Measurements from ENCODE around the gene SRP19.
"Not testable (repeated sequence)": the region's sequence is repeated elsewhere in the genome, so short reads cannot be mapped to it uniquely, and the experiment has no call there.

SRP19 gene

DNA sequence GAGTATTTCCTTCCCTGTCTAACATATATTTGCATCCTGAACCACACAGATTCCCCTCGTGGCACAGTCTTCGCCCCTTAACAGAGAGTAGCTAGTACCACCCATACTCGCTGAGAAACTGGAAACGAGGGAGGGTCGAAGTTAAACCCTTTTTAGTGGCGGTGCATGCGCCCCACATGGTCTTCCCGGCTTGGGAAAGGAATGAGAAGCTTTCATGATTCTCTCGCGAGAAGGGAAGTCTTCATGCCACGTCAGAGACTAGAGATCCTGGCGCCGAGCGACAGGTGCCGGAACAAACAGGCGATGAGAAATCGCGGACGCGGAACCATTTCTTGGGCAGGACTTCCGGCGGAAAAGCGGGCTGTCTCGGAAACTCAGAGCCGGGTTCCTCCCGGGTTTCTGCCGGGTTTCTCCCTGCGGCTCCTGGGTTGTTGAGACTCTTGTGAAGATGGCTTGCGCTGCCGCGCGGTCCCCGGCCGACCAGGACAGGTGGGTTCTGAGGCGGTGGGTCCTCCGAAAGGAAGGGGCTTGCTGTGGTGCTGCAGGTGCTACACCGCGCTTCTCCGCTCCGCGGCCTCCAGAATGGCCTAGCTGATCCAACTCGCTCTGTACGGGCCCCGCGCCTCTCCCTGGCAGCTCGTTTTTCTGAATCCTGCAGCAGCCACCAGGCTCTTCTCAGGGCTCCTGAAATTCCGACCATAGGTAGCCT is at the start of gene SRP19:
Gene SRP19 (plus strand): TSS at position 359 of the 709 bp plus-strand sequence. CDS start 90 bp downstream, at position 449.
- DNase-seq (ENCODE audit: low read depth) = peak; percentile 79

DNA sequence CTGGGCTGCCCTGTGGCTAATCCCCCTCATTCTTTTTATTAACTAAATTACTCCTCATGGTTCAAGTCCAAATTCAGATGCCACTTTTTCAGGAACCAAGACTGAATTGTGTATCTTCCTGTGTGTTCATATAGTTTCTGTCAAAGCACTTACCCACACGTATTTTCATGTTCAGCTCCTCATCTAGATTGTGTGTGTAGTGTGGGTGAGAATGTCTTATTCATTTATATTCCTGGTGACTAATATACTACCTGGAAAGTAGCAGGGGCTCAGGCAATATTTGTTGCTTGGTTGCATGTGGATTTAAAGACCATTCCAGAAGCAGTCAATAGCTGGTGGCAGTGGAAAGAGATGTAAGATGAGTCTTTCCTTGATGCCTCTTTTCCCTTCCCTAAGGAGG is 48.5 kb upstream of the SRP19 start:
- no peak for DNase-seq (ENCODE audit: low read depth)

DNA sequence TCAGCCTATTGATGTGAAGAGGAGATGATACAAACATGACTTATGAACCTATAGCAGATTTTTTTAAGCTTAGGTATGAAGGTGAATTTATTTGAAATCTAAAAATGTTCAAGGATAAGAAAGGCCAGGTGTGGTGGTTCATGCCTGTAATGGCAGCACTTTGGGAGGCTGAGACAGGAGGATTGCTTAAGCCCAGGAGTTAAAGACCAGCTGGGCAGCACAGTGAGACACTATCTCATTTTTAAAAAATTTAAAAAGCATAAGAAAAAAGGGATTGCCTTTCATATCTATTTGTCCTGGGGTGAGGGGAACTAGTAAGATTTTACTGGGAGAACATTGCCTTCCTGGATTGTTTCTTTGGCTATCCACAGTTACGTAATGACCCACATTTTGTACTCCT is 40.8 kb upstream of the SRP19 start:
- DNase-seq (ENCODE audit: low read depth) = no peak

DNA sequence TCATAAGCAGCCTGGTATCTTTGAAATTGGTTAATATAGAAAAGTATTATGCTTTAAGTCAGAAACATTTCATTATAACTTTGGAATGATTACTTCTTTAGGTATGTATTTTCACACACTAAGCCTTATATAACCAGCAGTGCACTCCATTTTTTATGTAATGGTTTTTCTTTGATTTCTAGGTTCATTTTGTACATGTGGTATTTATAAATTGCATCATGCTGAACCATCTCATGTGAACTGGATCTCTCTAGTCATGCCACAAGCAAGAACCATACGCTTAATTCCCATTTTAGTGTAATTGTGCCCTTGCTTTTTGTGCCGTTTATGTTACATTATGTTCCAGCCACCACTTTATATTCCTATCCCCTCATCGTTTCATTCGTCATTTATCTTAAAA is 38.6 kb upstream of the SRP19 start:
- DNase-seq (ENCODE audit: low read depth) = no peak

DNA sequence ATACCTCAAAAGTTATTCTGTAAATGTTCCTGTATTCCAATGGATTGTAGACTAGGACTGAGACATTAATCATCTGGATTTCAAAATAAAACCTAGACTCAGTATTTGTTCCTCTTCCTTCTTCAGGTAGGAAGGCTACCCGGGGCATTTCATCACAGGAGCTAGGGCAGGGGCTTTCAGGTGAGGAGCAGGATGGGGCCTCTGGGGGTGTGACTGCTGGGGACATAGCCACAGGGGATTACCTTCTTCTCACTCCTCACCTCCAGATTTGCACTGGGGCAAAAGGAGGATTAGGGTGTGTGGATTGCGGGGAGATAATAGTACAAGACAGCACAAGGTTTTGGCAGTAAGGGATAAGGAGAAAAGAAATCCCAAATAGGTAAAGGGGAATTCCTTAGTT is 37.9 kb upstream of the SRP19 start:
- no peak for DNase-seq (ENCODE audit: low read depth)

DNA sequence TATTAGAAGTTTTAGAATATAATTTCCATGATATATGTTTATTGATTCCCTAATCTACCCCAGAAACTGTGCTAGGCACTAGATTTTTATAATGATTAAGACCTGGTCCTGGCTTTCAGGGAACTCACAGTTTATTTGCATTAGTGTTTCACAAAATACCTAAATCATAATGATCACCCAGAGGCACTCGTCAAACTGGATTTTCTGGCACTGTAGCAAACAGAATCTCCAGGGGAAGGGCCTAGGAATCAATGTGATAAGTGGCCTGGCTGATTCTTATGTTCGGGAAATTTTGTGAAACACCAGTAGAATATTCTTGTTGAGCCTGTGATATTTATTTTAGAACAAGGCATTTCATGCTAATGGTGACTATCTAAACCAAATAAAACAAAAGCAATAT is 37.4 kb upstream of the SRP19 start:
- no peak for DNase-seq (ENCODE audit: low read depth)

DNA sequence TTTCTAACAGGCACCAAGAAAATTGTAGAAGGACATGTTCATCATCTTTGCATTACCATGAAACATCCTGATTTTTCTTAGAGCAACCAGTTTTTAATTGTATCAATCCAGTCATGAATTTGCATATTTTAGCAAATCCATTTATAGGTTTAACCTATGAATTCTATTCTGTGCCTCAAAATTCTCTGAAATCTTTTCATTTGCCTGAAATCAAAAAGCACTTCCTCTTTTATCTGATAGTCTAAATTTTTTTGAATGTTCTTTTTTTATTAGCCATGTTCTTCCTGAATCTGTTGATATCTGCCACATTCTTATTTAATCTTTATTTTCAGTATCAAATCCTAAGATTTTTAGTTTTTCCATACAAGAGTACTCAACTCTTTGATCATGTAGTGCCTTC is 36.9 kb upstream of the SRP19 start:
- no peak for DNase-seq (ENCODE audit: low read depth)

DNA sequence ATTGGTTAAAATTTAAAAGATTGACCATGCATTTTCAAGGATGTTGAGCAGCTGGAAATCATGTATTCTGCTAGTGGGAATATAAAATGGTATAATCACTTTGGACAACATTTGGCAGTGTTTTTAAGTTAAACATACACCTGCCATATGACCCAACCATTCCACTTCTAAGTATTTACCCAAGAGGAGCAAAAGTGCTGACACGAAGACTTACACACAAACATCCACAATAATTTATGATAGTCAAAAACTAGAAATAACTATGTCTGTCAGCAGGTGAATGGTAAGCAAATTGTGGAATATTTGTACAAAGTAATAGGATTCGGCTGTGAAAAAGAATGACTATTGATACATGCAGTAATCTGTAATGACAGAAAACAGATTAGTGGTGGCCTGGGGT is 30.7 kb upstream of the SRP19 start:
- DNase-seq (ENCODE audit: low read depth) = no peak

DNA sequence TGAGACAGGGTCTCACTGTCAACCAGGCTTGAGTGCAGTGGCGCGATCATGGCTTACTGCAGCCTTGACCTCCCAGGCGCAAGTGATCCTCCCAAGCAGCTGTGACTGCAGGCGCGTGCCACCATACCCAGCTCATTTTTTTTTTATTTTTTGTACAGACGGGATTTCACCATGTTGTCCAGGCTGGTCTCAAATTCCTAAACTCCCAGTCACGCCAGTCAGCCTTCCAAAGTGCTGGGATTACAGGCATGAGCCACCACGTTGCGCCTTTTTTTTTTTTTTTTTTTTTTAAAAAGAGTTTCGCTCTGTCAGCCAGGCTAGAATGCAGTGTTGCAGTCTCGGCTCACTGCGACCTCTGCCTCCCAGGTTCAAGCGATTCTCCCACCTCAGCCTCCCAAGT is 27.1 kb upstream of the SRP19 start:
- DNase-seq (ENCODE audit: low read depth) = no peak

DNA sequence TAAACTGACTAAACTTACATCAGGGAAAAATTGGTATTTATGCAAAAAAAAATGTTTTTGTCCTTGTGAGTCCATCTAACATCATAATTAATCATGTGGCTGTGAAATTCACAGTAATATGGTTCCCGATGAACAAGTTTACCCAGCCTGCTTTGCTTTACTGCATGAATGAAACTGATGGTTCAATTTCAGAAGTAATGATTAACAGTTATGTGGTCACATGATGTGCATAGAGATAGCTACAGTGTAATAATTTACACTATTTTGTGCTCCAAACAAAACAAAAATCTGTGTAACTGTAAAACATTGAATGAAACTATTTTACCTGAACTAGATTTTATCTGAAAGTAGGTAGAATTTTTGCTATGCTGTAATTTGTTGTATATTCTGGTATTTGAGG is 16.6 kb upstream of the SRP19 start:
- no peak for DNase-seq (ENCODE audit: low read depth)

DNA sequence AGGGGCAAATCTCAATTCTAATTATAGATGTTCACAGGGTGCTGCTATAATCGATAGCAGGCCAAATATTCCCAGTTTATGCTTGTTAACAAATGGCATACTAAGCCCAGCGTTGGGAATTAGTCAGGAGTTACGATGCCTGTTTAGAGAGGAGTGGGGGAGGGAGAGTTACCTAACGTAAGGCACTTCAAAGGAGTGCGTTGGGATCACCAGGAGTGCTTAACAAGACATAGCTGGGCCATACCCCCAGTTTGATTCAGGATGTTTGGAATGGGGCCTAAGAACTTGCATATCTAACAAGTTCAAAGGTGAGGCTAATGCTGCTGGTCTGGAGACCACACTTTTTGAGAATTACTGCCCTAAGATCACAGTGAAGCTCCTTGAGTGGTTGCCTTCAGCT is 14.5 kb upstream of the SRP19 start:
- DNase-seq (ENCODE audit: low read depth) = no peak

DNA sequence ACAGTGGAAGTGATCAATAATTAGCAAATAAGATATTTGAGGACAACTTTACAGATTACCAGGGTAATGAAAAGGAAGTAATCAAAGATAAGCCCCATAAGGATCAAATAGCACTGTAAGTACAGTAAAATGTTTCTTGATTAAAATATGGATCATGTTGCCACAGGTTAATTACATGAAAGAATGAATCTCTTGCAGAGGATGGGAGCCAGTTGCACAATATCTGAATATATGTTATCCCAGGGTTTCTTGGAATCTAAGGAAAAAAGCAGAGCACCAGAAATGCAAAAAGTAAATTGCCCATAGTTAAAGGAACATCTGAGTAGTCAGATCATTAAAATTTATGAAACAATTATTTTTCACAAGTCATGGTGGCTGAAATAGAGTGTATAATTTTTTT is 13.8 kb upstream of the SRP19 start:
- no peak for DNase-seq (ENCODE audit: low read depth)

DNA sequence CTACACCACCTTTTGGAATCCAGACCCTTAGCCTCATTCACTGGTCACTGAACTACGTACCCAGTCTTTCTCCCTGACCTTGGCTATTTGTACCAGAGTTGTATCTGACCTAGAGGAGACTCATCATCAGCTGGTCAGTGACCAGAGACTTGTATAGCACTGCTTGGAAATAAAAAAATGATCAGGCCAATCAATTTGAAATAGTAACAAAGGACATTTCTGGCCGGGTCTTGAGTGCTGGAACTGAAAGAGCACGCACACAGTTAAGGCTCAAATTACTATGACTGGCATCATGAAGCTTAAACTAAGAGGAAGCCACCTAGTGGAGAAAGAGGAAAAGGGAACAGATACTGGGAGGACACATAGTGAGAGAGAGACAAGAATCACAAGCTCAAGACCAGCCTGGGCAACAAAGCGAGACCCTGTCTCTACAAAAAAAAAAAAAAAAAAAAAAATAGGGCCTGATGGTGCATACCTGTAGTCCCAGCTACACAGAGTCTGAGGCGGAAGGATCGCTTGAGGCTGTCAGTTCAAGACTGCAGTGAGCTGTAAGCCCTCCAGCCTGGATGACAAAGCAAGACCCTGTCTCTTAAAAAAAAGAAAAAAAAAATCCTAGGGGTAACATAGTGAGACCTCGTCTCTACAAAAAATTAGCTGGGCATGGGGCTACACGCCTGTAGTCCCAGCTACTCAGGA is 12.8 kb upstream of the SRP19 start:
- DNase-seq (ENCODE audit: low read depth) = no peak

DNA sequence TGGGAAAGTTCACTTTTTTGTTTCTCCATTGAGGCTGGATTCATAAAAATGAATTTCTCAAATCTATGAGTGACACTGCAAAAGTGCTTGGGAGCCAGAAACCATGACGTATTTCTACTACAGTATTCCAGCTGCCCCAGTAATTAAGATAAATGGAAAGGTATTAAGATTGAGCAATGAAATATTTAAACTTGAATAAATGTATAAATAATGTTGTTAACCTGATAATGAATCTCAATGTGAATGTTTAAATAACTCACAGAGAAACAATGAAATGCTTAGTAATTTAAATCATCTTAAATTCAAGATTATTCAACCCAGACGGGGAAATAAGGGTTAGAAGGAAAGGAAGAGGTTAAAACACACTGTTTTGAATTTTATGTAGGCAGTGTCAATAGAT is 11.2 kb upstream of the SRP19 start:
- DNase-seq (ENCODE audit: low read depth) = no peak

DNA sequence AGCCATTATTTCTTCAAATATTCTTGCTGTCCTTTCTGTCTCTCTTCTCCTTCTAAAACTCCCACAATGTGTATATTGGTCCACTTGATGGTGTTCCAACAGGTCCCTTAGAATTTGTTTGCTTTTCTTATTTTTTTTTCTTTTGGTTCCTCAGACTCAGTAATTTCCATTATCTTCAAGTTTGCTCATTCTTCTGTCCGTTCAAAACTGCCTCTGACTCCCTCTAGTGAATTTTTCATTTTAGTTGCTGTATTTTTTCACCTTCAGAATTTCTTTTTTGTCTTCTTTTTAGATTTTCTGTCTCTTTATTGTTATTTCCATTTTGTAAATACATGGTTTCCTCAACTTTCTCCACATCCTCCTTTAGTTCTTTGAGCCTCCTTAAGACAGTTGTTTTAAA is 6.4 kb upstream of the SRP19 start:
- no peak for DNase-seq (ENCODE audit: low read depth)

DNA sequence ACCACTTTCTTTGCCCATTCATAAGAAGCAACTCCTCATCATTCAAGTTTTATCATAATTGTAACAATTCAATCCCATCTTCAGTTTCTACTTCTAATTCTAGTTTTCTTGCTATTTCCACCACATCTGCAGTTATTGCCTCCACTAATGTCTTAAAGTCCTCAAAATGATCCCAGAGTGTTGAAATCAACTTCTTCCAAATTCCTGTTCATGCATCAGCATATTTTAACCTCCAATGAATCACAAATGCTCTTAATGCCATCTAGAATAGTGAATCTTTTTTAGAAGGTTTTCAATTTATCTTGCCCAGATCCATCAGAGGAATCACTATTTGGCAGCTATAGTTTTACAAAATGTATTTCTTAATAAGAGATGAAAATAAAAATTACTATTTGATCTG is 3.2 kb upstream of the SRP19 start:
- DNase-seq (ENCODE audit: low read depth) = no peak

DNA sequence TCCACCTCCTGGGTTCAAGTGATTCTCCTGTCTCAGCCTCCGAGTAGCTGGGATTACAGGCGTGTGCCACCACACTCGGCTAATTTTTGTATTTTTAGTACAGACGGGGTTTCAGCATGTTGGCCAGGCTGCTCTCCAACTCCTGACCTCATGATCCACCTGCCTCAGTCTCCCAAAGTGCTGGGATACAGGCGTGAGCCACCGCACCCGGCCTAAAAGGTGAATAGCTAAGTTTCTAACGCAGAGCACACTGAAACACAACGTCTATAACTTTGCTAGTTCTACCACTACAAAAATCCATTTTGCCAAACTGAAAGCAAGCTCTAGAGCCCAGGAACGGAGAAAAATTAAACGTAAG is 537 bp upstream of the SRP19 start:
- not testable (repeated sequence) for DNase-seq (ENCODE audit: low read depth)

DNA sequence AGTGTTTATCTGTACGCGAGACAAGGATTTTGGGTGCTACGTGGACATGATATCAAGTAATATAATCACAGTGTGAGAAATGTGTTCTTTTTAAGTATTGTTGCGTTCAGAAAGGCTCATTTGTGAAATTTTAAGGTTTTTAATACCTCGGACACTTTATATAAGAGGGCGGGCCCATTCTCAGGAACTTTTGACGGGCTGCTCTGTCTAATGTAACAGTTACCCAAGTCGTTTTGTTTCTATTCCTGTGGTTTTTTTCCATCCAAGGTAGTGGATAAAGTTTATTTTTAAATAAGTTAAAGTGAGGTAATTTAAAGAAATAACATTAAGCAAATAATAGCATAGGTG is 525 bp downstream of the SRP19 start:
- no peak for DNase-seq (ENCODE audit: low read depth)

DNA sequence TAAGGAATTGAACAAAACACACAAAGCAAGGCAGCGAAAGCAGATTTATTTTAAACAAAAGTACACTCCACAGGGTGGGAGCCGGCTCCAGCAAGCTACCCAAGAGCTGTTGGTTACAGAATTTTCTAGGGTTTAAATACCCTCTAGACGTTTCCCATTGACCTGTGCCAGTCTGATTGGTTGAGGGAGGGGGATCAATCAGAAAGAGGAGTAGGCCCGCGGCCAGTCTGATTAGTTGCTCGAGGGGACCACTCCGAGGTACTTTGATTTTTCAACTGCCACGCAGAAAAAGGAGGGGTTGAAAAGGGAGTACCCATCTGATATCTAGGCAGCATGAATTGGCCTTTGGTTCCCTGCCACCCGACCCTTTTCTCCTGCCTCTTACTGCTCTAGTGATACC is 998 bp downstream of the SRP19 start:
- no peak for DNase-seq (ENCODE audit: low read depth)

DNA sequence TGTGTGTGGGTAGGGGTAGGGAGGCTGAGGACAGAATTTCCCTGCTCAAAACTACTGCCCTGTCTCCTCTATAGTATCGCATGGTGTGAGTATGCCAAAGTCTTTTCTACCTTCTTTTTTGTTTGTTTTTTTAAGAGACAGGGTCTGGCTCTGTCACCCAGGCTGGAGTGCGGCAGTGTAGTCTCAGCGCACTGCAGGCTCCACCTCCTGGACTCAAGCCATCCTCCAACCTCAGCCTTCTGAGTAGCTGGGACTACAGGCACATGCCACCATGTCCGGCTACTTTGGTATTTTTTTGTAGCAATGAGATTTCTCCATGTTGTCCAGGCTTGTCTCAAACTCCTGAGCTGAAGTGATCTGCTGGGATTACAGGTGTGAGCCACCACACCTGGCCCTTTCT is 2.5 kb downstream of the SRP19 start:
- no peak for DNase-seq (ENCODE audit: low read depth)

DNA sequence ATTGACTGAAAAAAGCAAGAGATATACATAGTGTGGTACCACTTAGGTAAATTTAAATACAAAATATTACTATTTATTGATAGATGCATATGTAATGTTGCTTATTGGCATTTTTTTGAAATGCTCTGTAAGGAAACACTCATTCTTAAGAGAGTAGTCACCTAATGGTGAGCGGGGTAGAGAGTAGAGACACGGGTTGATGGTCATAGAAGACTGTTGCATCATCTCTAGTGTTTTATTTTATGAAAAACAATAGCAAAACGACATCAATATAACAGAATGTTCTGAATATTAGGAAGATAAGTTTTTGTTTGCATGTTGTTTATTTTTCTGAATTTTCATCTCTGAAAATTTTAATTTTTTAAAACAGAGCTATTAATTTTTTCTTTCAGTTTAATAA is 4.0 kb downstream of the SRP19 start:
- no peak for DNase-seq (ENCODE audit: low read depth)

DNA sequence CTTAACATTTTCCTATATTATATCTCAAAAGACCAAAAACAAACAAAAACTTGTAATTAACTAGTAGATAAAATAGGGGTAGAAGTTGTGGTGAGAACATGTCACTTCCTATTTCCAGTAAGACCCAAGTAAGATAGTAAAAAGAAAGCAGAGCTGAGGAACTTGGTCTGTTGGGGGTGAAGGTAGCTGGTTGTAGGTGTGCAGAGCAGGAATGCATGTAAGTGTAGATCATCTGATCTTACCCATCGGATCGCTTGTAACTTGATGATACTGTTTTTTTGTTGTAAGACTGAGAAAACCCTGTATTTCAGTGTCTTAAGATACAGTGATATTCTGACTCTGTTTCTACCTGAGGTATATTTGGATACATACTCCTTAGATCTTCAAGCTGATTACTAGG is 5.7 kb downstream of the SRP19 start:
- DNase-seq (ENCODE audit: low read depth) = no peak

DNA sequence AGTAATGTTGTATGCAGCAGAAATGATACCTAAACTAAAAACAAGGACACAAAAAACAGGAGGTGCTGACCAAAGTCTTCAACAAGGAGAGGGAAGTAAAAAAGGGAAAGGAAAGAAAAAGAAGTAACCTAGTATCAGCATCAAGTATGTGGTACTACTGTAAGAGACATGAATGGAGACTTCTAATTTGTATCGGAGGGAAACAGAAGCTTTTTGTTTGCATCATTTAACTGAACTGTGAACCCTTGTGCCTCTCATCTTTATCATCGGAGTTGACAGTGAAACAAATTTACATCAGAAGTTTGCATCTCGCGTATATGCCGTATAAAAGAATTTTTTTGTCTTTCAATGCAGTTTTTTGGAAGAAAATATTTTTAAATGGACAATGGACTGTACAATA is 6.3 kb downstream of the SRP19 start:
- no peak for DNase-seq (ENCODE audit: low read depth)

DNA sequence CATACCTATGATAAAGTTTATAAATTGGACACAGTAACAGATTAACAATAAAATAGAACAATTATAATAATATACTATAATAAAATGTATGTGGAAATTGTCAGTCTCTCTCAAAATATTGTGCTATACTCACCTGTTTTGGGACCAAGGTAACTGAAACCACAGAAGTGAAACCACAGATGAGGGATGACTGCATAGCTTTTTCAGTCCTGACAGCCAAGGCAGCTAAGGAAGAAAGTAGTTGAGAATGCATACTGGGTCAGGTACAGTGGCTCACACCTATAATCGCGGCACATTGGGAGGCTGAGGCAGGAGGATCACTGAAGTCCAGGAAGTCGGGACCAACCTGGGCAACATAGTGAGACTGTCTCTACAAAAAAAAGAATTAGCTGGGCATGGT is 8.9 kb downstream of the SRP19 start:
- DNase-seq (ENCODE audit: low read depth) = no peak

All from stimulated activated CD8-positive, alpha-beta memory T cell treated with anti-CD3 and anti-CD28 coated beads, Interleukin-15, amount 100 ng/mL, for 1 hour (primary cell).